GM19023 (cell line): Measurements from ENCODE around the gene ATF7IP.

ENCODE experiments used
- ATAC-seq: cut with Tn5 transposase; IDR thresholded peaks from one replicate; pipeline ENCODE4 v1.9.1; 2021; ENCODE audit warnings: mild to moderate bottlenecking, moderate library complexity; ENCODE audit not compliant: unreplicated experiment

The ATF7IP gene

GRCh38 chr12:14473707-14474287 is 108.3 kb downstream of the ATF7IP start:
- no peak for ATAC-seq

GRCh38 chr12:14479004-14479403 is 113.5 kb downstream of the ATF7IP start:
- no peak for ATAC-seq

GRCh38 chr12:14481201-14481600 is 115.7 kb downstream of the ATF7IP start:
- ATAC-seq: no peak

- ATAC-seq: no peak
These were observed 116.9 kb downstream of the ATF7IP start for GRCh38 chr12:14482361-14482760.

- ATAC-seq: no peak
These were observed 117.4 kb downstream of the ATF7IP start for GRCh38 chr12:14482886-14483285.

GRCh38 chr12:14495326-14495725 is 129.8 kb downstream of the ATF7IP start:
- ATAC-seq: no peak

- ATAC-seq: no peak
These were observed 140.4 kb downstream of the ATF7IP start for GRCh38 chr12:14505626-14506596.

- no peak for ATAC-seq
These were observed 145.1 kb downstream of the ATF7IP start for GRCh38 chr12:14510574-14510973.

- no peak for ATAC-seq
These were observed 148.8 kb downstream of the ATF7IP start for GRCh38 chr12:14514154-14514842.

GRCh38 chr12:14514946-14515345 is 149.5 kb downstream of the ATF7IP start:
- ATAC-seq: no peak

- no peak for ATAC-seq
These were observed 156.3 kb downstream of the ATF7IP start for GRCh38 chr12:14521822-14522221.

GRCh38 chr12:14525964-14526363 is 160.5 kb downstream of the ATF7IP start:
- ATAC-seq: no peak

- no peak for ATAC-seq
These were observed 166.7 kb downstream of the ATF7IP start for GRCh38 chr12:14532152-14532551.

- ATAC-seq: no peak
These were observed 171.6 kb downstream of the ATF7IP start for GRCh38 chr12:14537088-14537487.

- no peak for ATAC-seq
These were observed 175.4 kb downstream of the ATF7IP start for GRCh38 chr12:14540801-14541462.

GRCh38 chr12:14545144-14546124 is 180.0 kb downstream of the ATF7IP start:
- no peak for ATAC-seq

- ATAC-seq: no peak
These were observed 182.1 kb downstream of the ATF7IP start for GRCh38 chr12:14547571-14547970.

- no peak for ATAC-seq
These were observed 183.1 kb downstream of the ATF7IP start for GRCh38 chr12:14548609-14549008.
